OCI-LY7 (cell line): ENCODE results near the gene TRPV6. TPM values are rescaled to one million over a fixed set of nuclear protein-coding genes. Genes with fewer than 3 reads are reported as not detected.

Source experiments
- BruUV-seq: library from RNA; stranded (reverse); fragments of 400-500 nt; replicated peaks from 2 replicates; lab custom pipeline; 2021; lab: Mats Ljungman, UMichigan
- CTCF ChIA-PET: fragments of 300-600 bp; sonication (Branson Sonifier 250); formaldehyde crosslinking; loops from one replicate; lab custom pipeline; 2022; ENCODE audit warnings: antibody characterized with exemption; ENCODE audit not compliant: unreplicated experiment; lab: Charles Lee
- POLR2A ChIA-PET: fragments of 300-600 bp; sonication (Branson Sonifier 250); formaldehyde crosslinking; loops from one replicate; lab custom pipeline; 2022; ENCODE audit warnings: antibody characterized with exemption; lab: Charles Lee
- DNase-seq: peaks from one replicate; pipeline ENCODE4 v3.0.0-alpha.2; 2015; ENCODE audit warnings: low spot score
- H2AFZ ChIP-seq: fragments of 200-600 bp; sonication (generic), shearing (Covaris generic); 2 replicates; pipeline ENCODE4 v1.6.1; 2014; ENCODE audit warnings: mild to moderate bottlenecking, antibody characterized with exemption, low read length, moderate library complexity
- H3K27ac ChIP-seq: fragments of 200-600 bp; sonication (generic); 2 replicates; pipeline ENCODE4 v1.5.1; 2014; ENCODE audit warnings: mixed run types, low read depth, mild to moderate bottlenecking, moderate library complexity, low read length, inconsistent platforms; ENCODE audit not compliant: poor library complexity, severe bottlenecking
- H3K36me3 ChIP-seq: fragments of 200-600 bp; sonication (generic); 2 replicates; pipeline ENCODE4 v1.6.1; 2014; ENCODE audit warnings: mild to moderate bottlenecking, antibody characterized with exemption, low read length, moderate library complexity, mixed read lengths; ENCODE audit not compliant: insufficient read depth
- H3K4me1 ChIP-seq: fragments of 200-600 bp; sonication (generic); 2 replicates; pipeline ENCODE4 v1.5.1; 2014; ENCODE audit warnings: mild to moderate bottlenecking, low read length; ENCODE audit not compliant: insufficient read depth, poor library complexity, severe bottlenecking
- H3K4me2 ChIP-seq: fragments of 200-600 bp; sonication (generic); 2 replicates; pipeline ENCODE4 v1.6.1; 2014; ENCODE audit warnings: mild to moderate bottlenecking, low read length
- H3K4me3 ChIP-seq: fragments of 200-600 bp; sonication (generic); 2 replicates; pipeline ENCODE4 v1.5.1; 2014; ENCODE audit warnings: mild to moderate bottlenecking, low read depth, low read length; ENCODE audit not compliant: poor library complexity, severe bottlenecking
- H3K79me2 ChIP-seq: fragments of 200-600 bp; sonication (generic); 2 replicates; pipeline ENCODE4 v1.6.1; 2016; ENCODE audit warnings: low read depth, mild to moderate bottlenecking, low read length, moderate library complexity, mixed read lengths; ENCODE audit not compliant: insufficient read depth
- H3K9me2 ChIP-seq: fragments of 200-600 bp; sonication (generic); 2 replicates; pipeline ENCODE4 v1.6.1; 2016; ENCODE audit warnings: mild to moderate bottlenecking, low read length, mixed read lengths; ENCODE audit not compliant: insufficient read depth
- H3K9me3 ChIP-seq: fragments of 200-600 bp; sonication (generic); 2 replicates; pipeline ENCODE4 v1.6.1; 2014; ENCODE audit warnings: mild to moderate bottlenecking, mixed run types, low read length, mixed read lengths
- H4K20me1 ChIP-seq: fragments of 200-600 bp; sonication (generic); 2 replicates; pipeline ENCODE4 v1.6.1; 2014; ENCODE audit warnings: mild to moderate bottlenecking, antibody characterized with exemption, low read length, moderate library complexity, mixed read lengths; ENCODE audit not compliant: insufficient read depth
- CTCF ChIP-seq: fragments of 200-600 bp; sonication (generic); conservative IDR thresholded peaks from 2 replicates; pipeline ENCODE4 v1.5.1; 2014; ENCODE audit warnings: mild to moderate bottlenecking, antibody characterized with exemption, low read length, moderate library complexity, mixed read lengths
- EZH2phosphoT487 ChIP-seq: fragments of 200-600 bp; sonication (generic); IDR thresholded peaks from 2 replicates; pipeline ENCODE4 v1.6.1; 2018; ENCODE audit warnings: low read depth, borderline replicate concordance, mild to moderate bottlenecking, mixed run types, antibody characterized with exemption, low read length, moderate library complexity, mixed read lengths
- intact Hi-C: fragments of 100-400 bp; cut with micrococcal nuclease; formaldehyde crosslinking; loops from one replicate; pipeline ENCODE4 v1.10.0; 2022; ENCODE audit not compliant: unreplicated experiment
- total RNA-seq, 2 experiments: library from RNA; depleted of rRNA in 1 of 2; stranded (reverse); fragments of >200 nt in 1 of 2; shearing (Covaris generic) in 1 of 2; gene quantifications; 2 replicates each; pipeline ENCODE4 v1.2.3, GENCODE V29; 2014 to 2022

Gene TRPV6
- total RNA-seq, 2 experiments from 2014 or later, result not detected

GRCh38 chr7:142863891-142864685, 21.5 kb downstream of the TRPV6 start:
- Histone ChIP-seq H3K4me3 (no peak overlapping the region), H3K4me2 (no peak overlapping the region), H3K9me3 (no peaks in the 10 kb centered on the region), H3K4me1 (no peaks in the 10 kb centered on the region), H3K9me2 (no peaks in the 10 kb centered on the region), H4K20me1 (no peaks in the 10 kb centered on the region), H3K36me3 (no peaks in the 10 kb centered on the region), H3K27ac (no peak overlapping the region), H3K79me2 (no peaks in the 10 kb centered on the region), H2AFZ (no peak overlapping the region)
- intact Hi-C loops, result no loop called here
- no TSS peak for BruUV-seq
- ChIA-PET POLR2A (no interaction called here), CTCF (no interaction called here)
- TF ChIP-seq EZH2phosphoT487, result no peak
- TF ChIP-seq CTCF, result no peak
- DNase-seq, result no peak

- DNase-seq, result no peak
- Histone ChIP-seq H4K20me1 (no peaks in the 10 kb centered on the region), H3K27ac (no peak overlapping the region), H3K4me1 (no peaks in the 10 kb centered on the region), H3K9me2 (no peaks in the 10 kb centered on the region), H3K79me2 (no peaks in the 10 kb centered on the region), H3K36me3 (no peaks in the 10 kb centered on the region), H3K4me3 (no peak overlapping the region), H2AFZ (no peak overlapping the region), H3K9me3 (no peaks in the 10 kb centered on the region), H3K4me2 (no peak overlapping the region)
- CTCF ChIA-PET, result interaction anchor here (0.7 kb wide), 1 partner anchor 96 kb away, joined by 4 read pairs; no protein-coding TSS in a partner anchor
- TF ChIP-seq EZH2phosphoT487 (no peak), CTCF (no peak)
- BruUV-seq, result no TSS peak
- intact Hi-C loops, result no loop called here
- POLR2A ChIA-PET, result interaction anchor here (0.5 to 0.7 kb wide), 4 partner anchors 19 to 412 kb away, joined by 3 to 4 read pairs (median 4); no protein-coding TSS in a partner anchor
Observed at GRCh38 chr7:142862786-142863400, 22.7 kb downstream of the TRPV6 start.
